DND-41 (cell line): ENCODE results near the gene MYH9.
"Not testable (repeated sequence)": the region's sequence is repeated elsewhere in the genome, so short reads cannot be mapped to it uniquely, and the experiment has no call there.

Source experiments
- ATAC-seq: fragments of 200-7000 bp; cut with Tn5 transposase; 3 replicates; pipeline ENCODE4 v1.9.1; 2021; ENCODE audit warnings: low read depth; ENCODE audit not compliant: insufficient read depth
- DNase-seq: peaks from one replicate; pipeline ENCODE4 v3.0.0-alpha.2; 2020
- H2AFZ ChIP-seq: 2 replicates; pipeline ENCODE4 v1.6.0; 2012; ENCODE audit warnings: low read depth, low read length
- H3K27ac ChIP-seq: 2 replicates; pipeline ENCODE4 v1.5.1; 2012; ENCODE audit warnings: low read length, inconsistent platforms
- H3K27me3 ChIP-seq: fragments of 200-600 bp; sonication (generic); 2 replicates; pipeline ENCODE4 v1.6.0; 2012; ENCODE audit warnings: low read length, mild to moderate bottlenecking, inconsistent platforms; ENCODE audit not compliant: insufficient read depth, poor library complexity
- H3K36me3 ChIP-seq: 2 replicates; pipeline ENCODE4 v1.5.1; 2012; ENCODE audit warnings: low read length, inconsistent platforms; ENCODE audit not compliant: insufficient read depth
- H3K4me1 ChIP-seq: 2 replicates; pipeline ENCODE4 v1.5.1; 2012; ENCODE audit warnings: mild to moderate bottlenecking, low read length; ENCODE audit not compliant: insufficient read depth
- H3K4me2 ChIP-seq: 2 replicates; pipeline ENCODE4 v1.6.0; 2012; ENCODE audit warnings: mild to moderate bottlenecking, moderate library complexity, low read length, inconsistent platforms; ENCODE audit not compliant: insufficient read depth
- H3K4me3 ChIP-seq, 2 experiments: fragments of 200-600 bp in 1 of 2; shearing (Covaris generic) in 1 of 2; 2 replicates each; pipeline ENCODE4 v1.5.1; 2012 to 2016; ENCODE audit warnings: inconsistent platforms in 2 of 2, low read length in 2 of 2, mild to moderate bottlenecking in 2 of 2, low read depth in 1 of 2, moderate library complexity in 1 of 2
- H3K79me2 ChIP-seq: 2 replicates; pipeline ENCODE4 v1.6.0; 2012; ENCODE audit warnings: low read length, inconsistent platforms; ENCODE audit not compliant: insufficient read depth
- H3K9ac ChIP-seq: 2 replicates; pipeline ENCODE4 v1.6.0; 2012; ENCODE audit warnings: low read depth, mild to moderate bottlenecking, inconsistent platforms, low read length, moderate library complexity
- H3K9me3 ChIP-seq: 2 replicates; pipeline ENCODE4 v1.5.1; 2012; ENCODE audit warnings: low read length, moderate library complexity, mild to moderate bottlenecking, inconsistent platforms; ENCODE audit not compliant: insufficient read depth, severe bottlenecking
- H4K20me1 ChIP-seq: 2 replicates; pipeline ENCODE4 v1.6.0; 2012; ENCODE audit warnings: low read length; ENCODE audit not compliant: insufficient read depth
- EZH2 ChIP-seq: IDR thresholded peaks from 3 replicates; pipeline ENCODE4 v1.6.1; 2012; ENCODE audit warnings: borderline replicate concordance, low read depth, mild to moderate bottlenecking, moderate library complexity, low read length, inconsistent platforms; ENCODE audit not compliant: severe bottlenecking
- TF ChIP-seq, protein P1 (sequence below): IDR thresholded peaks from 2 replicates; pipeline ENCODE4 v1.5.1; 2012; ENCODE audit warnings: borderline replicate concordance, low read length, moderate library complexity, mild to moderate bottlenecking; ENCODE audit not compliant: poor library complexity, severe bottlenecking; ENCODE audit errors: extremely low read depth

Gene MYH9

DNA sequence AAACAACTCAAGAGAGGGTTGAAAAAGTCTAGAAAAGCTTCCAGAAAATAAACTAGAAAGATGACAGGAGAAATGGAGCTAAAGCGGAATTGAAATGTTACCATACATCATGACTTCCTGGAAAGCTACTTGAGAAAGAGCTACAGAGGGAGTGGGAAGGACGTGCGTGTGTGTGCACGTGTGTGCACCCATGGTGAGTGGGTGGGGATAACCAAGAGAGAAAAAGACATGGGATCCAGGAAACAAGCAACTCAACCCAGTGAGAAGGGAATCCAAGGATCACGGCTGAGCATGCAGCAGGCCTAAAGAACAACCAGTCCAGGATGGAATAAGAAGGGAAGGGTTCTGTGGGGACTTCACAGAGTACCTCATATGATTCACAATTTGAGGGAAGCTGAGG, 113.2 kb downstream of the MYH9 start:
- Histone ChIP-seq H3K9ac (no peak overlapping the region), H3K4me1 (peaks cover 5% of the 10 kb centered on the region; the same call in 1 of the 2 replicates), H3K4me2 (no peak overlapping the region), H3K27ac (no peak overlapping the region), H3K79me2 (no peaks in the 10 kb centered on the region), H3K36me3 (no peaks in the 10 kb centered on the region), H4K20me1 (no peaks in the 10 kb centered on the region), H3K27me3 (no peaks in the 10 kb centered on the region), H3K4me3 (no peak overlapping the region), H2AFZ (no peak overlapping the region), H3K9me3 (no peaks in the 10 kb centered on the region)
- ATAC-seq (no peak), DNase-seq (no peak)
- TF ChIP-seq, protein P1, sequence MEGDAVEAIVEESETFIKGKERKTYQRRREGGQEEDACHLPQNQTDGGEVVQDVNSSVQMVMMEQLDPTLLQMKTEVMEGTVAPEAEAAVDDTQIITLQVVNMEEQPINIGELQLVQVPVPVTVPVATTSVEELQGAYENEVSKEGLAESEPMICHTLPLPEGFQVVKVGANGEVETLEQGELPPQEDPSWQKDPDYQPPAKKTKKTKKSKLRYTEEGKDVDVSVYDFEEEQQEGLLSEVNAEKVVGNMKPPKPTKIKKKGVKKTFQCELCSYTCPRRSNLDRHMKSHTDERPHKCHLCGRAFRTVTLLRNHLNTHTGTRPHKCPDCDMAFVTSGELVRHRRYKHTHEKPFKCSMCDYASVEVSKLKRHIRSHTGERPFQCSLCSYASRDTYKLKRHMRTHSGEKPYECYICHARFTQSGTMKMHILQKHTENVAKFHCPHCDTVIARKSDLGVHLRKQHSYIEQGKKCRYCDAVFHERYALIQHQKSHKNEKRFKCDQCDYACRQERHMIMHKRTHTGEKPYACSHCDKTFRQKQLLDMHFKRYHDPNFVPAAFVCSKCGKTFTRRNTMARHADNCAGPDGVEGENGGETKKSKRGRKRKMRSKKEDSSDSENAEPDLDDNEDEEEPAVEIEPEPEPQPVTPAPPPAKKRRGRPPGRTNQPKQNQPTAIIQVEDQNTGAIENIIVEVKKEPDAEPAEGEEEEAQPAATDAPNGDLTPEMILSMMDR = no peak
- no peak for TF ChIP-seq EZH2

GRCh38 chr22:36271951-36272350, 115.8 kb downstream of the MYH9 start:
- not testable (repeated sequence) for H3K4me1 ChIP-seq, DNase-seq, H3K4me3 ChIP-seq, H3K27ac ChIP-seq, H3K9ac ChIP-seq, H3K27me3 ChIP-seq, H2AFZ ChIP-seq, H3K9me3 ChIP-seq, H4K20me1 ChIP-seq, ATAC-seq, H3K79me2 ChIP-seq, H3K4me2 ChIP-seq, H3K36me3 ChIP-seq

- not testable (repeated sequence) for H3K4me3 ChIP-seq, H3K27me3 ChIP-seq, DNase-seq, H3K79me2 ChIP-seq, H3K27ac ChIP-seq, H3K4me2 ChIP-seq, H3K36me3 ChIP-seq, H2AFZ ChIP-seq, H3K9me3 ChIP-seq, ATAC-seq, H3K4me1 ChIP-seq, H4K20me1 ChIP-seq, H3K9ac ChIP-seq
These were observed 116.5 kb downstream of the MYH9 start for GRCh38 chr22:36271231-36271630.

- Histone ChIP-seq H3K4me3 (no peak overlapping the region), H3K4me1 (no peaks in the 10 kb centered on the region)
These were observed 119.8 kb downstream of the MYH9 start for GRCh38 chr22:36267896-36268485.

More at GRCh38 chr22:36267896-36268485, 119.8 kb downstream of the MYH9 start:
- H4K20me1 ChIP-seq = no peaks in the 10 kb centered on the region
- DNase-seq (no peak), ATAC-seq (no peak)
- H2AFZ ChIP-seq = no peak overlapping the region
- peaks cover 10% of the 10 kb centered on the region; the same call in 1 of the 2 replicates for H3K36me3 ChIP-seq
- H3K27ac ChIP-seq = no peak overlapping the region
- no peaks in the 10 kb centered on the region for H3K79me2 ChIP-seq
- no peaks in the 10 kb centered on the region for H3K27me3 ChIP-seq
- H3K4me2 ChIP-seq = no peak overlapping the region
- H3K9ac ChIP-seq = no peak overlapping the region
- TF ChIP-seq, protein P1 = no peak
- TF ChIP-seq EZH2 = no peak
- no peaks in the 10 kb centered on the region for H3K9me3 ChIP-seq
